H1 (cell line): ENCODE measurements around the gene CRABP2. TPM values are rescaled to one million over a fixed set of nuclear protein-coding genes. Genes with fewer than 3 reads are reported as not detected.

Source experiments
- ASH2L ChIP-seq: fragments of 200-600, 300-600 bp; sonication (generic); IDR thresholded peaks from one replicate; pipeline ENCODE4 v1.7.1; 2017; ENCODE audit warnings: low read length
- BACH1 ChIP-seq: IDR thresholded peaks from 2 replicates; pipeline ENCODE4 v1.6.1; 2012; ENCODE audit warnings: low read length, improper control_type of control experiment
- BCL11A ChIP-seq, 2 experiments: IDR thresholded peaks; one replicate each; pipeline ENCODE4 v1.6.1; 2011; ENCODE audit warnings: low read depth in 2 of 2, low read length in 2 of 2, mild to moderate bottlenecking in 2 of 2
- KDM1A ChIP-seq: fragments of 200-600, 300-600 bp; sonication (generic); IDR thresholded peaks from 2 replicates; pipeline ENCODE4 v1.7.1; 2016; ENCODE audit warnings: mild to moderate bottlenecking, low read length, borderline replicate concordance
- NRF1 ChIP-seq: IDR thresholded peaks from 2 replicates; pipeline ENCODE4 v1.6.1; 2011; ENCODE audit warnings: mild to moderate bottlenecking, low read depth, low read length, improper control_type of control experiment
- PHF8 ChIP-seq: fragments of 200-600 bp; sonication (generic); conservative IDR thresholded peaks from 2 replicates; pipeline ENCODE4 v1.7.1; 2012; ENCODE audit warnings: low read depth, mild to moderate bottlenecking, inconsistent platforms, low read length, moderate library complexity
- RAD21 ChIP-seq, 2 experiments: IDR thresholded peaks in 1 of 2; conservative IDR thresholded peaks in 1 of 2; 2 replicates each; pipeline ENCODE4 v1.6.1; 2011; ENCODE audit warnings: low read depth in 2 of 2, low read length in 2 of 2, improper control_type of control experiment in 1 of 2, inconsistent platforms in 1 of 2, mild to moderate bottlenecking in 1 of 2, moderate library complexity in 1 of 2
- SP4 ChIP-seq: IDR thresholded peaks from 2 replicates; pipeline ENCODE4 v1.6.1; 2012; ENCODE audit warnings: low read length, inconsistent platforms
- TBP ChIP-seq: IDR thresholded peaks from 2 replicates; pipeline ENCODE4 v1.6.1; 2011; ENCODE audit warnings: low read depth, low read length, improper control_type of control experiment
- USF2 ChIP-seq: IDR thresholded peaks from 2 replicates; pipeline ENCODE4 v1.6.1; 2011; ENCODE audit warnings: low read length, improper control_type of control experiment
- polyA plus RNA-seq, 7 experiments: library from polyadenylated mRNA; depleted of rRNA in 3 of 7; stranded (reverse) in 5 of 7; unstranded in 2 of 7; fragments of >200 nt in 5 of 7; fragments of 200-250 nt in 2 of 7; gene quantifications; 1 replicate in 5 of 7; 2 replicates in 1 of 7; 4 replicates in 1 of 7; pipeline versions ENCODE4 v1.2.1 to v1.2.3, GENCODE V29; 2011 to 2013; ENCODE audit warnings: missing spikeins in 2 of 7, mixed read lengths in 2 of 7
- total RNA-seq: library from RNA; stranded (reverse); fragmentation: NEBNext Ultra II Directional; extraction: Animal tissue kit (Norgen Biotek cat#: 25700); gene quantifications from 2 replicates; pipeline ENCODE4 v1.2.1, GENCODE V29; 2021

CRABP2 gene
- total and polyA plus RNA-seq, 2 of the 8 experiments (the other 6 are each of a cell fraction or from before 2014, with no cell fraction given) = 69.2 to 119 TPM

GRCh38 chr1:156682166-156682890 lies 23.1 kb downstream of the CRABP2 start (continued):
- TF ChIP-seq BCL11A (IDR thresholded peaks at IDR 0.05; ENCODE audit: low read depth in 2 of 2, low read length in 2 of 2) (no peak), RAD21 (IDR thresholded peaks at IDR 0.05 in 1 of 2, conservative IDR thresholded peaks at IDR 0.05 in 1 of 2; ENCODE audit: low read depth in 2 of 2, low read length in 2 of 2) (peak; percentile 41 to 53), TBP (peak; percentile 93), PHF8 (no peak), USF2 (no peak), BACH1 (no peak), ASH2L (no peak), KDM1A (no peak), NRF1 (no peak), SP4 (no peak)
